Motor neuron (in vitro differentiated cells): ENCODE measurements around the gene CSRNP3. TPM values are rescaled to one million over a fixed set of nuclear protein-coding genes. Genes with fewer than 3 reads are reported as not detected.

ENCODE experiments used
- ATAC-seq, 8 experiments: fragments of 200-7000 bp; cut with Tn5 transposase; replicated peaks in 6 of 8; 2 replicates each; pipeline ENCODE4 v1.8.0; 2021; ENCODE audit warnings: mild to moderate bottlenecking in 8 of 8, moderate library complexity in 8 of 8
- H3K27ac ChIP-seq, 2 donors: fragments of 250-450 bp; sonication (Bioruptor Pico); 2 replicates each; pipeline ENCODE4 v1.9.0; 2021; ENCODE audit warnings: antibody characterized with exemption in 2 of 2, mild to moderate bottlenecking in 2 of 2, moderate library complexity in 1 of 2
- H3K4me1 ChIP-seq, 2 donors: fragments of 250-450 bp; sonication (Bioruptor Pico); replicated peaks in 1 of 2; 2 replicates each; pipeline ENCODE4 v1.6.1; 2021; ENCODE audit warnings: antibody characterized with exemption in 2 of 2, mild to moderate bottlenecking in 2 of 2, moderate library complexity in 1 of 2
- H3K4me3 ChIP-seq, 5 donors: fragments of 250-450 bp; sonication (Bioruptor Pico); 2 replicates each; pipeline ENCODE4 v1.9.0; 2021; ENCODE audit warnings: antibody characterized with exemption in 5 of 5, mild to moderate bottlenecking in 5 of 5, moderate library complexity in 4 of 5
- WGBS, 10 experiments: fragments of 450-650 bp; shearing (Covaris generic); methylation state at CpG; one replicate each; pipeline ENCODE4 v1.0.0; 2022; 5-methylcytosine and 5-hydroxymethylcytosine counted together
- in situ Hi-C, 9 experiments: fragments of 400-800 bp; cut with MboI; loops; one replicate each; pipeline ENCODE4 v1.15.0; 2021; ENCODE audit warnings: low sequenced_read_pairs in 9 of 9, low pct_unique_long_range_greater_than_20kb in 2 of 9; ENCODE audit not compliant: unreplicated experiment in 9 of 9
- total RNA-seq, 8 experiments: library from RNA; unstranded; fragments of 300-600 nt; gene quantifications; 2 replicates each; pipeline versions ENCODE4 v1.2.3 to v1.2.4, GENCODE V29; 2022

The CSRNP3 gene
- 10 to 100 TPM in 6 of 8 experiments, 1 to 10 TPM in 2; 1.9 to 45.9 (median 32.0) TPM for total RNA-seq

GRCh38 chr2:165469417-165469816 is at the start of gene CSRNP3:
Gene CSRNP3 (plus strand): TSS chr2:165469698. CDS start chr2:165595066, 125,368 bp downstream.
- peak; percentile 97 to 100 (median 100) for ATAC-seq
- Histone ChIP-seq H3K27ac (no peak within 1 kb of the TSS), H3K4me1 (peaks cover 7 to 40% of the 10 kb centered on the region in 2 donors), H3K4me3 (peak within 1 kb of the TSS; percentile 39 to 52 (median 45))
- in situ Hi-C loops = no loop called here
- WGBS, 10 experiments = 0 to 5% (median 0%) methylated on average over 5 to 8 of the region's 8 CpGs; no CpG with 5 or more reads in 1 of the 10 experiments

DNA sequence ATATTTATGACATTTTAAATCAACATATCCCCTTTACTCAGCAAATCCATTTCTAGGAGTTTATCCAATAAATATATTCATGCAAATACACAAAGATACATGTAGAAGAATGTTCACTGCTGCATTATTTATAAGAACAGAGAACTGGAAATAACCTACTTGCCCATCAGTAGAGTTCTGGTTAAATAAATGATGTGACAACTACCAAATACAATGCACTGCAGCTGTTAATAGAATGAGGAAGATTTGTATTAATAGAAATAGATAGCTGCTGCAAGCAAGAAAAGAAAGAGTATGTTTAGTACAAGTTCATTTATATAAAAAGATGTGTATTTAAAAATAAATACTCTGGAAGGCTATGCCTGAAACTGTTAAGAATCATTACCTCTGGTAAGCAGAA is 49.3 kb upstream of the CSRNP3 start:
- Histone ChIP-seq H3K4me1 (no peaks in the 10 kb centered on the region), H3K4me3 (no peak overlapping the region), H3K27ac (no peak overlapping the region)
- peak in 1 of 8 experiments; percentile 20 for ATAC-seq
- in situ Hi-C loops = loop anchor here in 3 of 9 experiments (25.0 kb wide), 2 partner anchors 267 to 442 kb away; no protein-coding TSS in a partner anchor

GRCh38 chr2:165423081-165423480 is 46.4 kb upstream of the CSRNP3 start:
- Histone ChIP-seq H3K27ac (no peak overlapping the region), H3K4me3 (no peak overlapping the region), H3K4me1 (no peaks in the 10 kb centered on the region)
- in situ Hi-C loops = loop anchor here in 3 of 9 experiments (25.0 kb wide), 2 partner anchors 264 to 439 kb away; no protein-coding TSS in a partner anchor
- 26 to 100% (median 73%) methylated on average over 1 to 3 of the region's 3 CpGs; no CpG with 5 or more reads in 1 of the 10 experiments for WGBS, 10 experiments
- peak in 1 of 8 experiments; percentile 29 for ATAC-seq

DNA sequence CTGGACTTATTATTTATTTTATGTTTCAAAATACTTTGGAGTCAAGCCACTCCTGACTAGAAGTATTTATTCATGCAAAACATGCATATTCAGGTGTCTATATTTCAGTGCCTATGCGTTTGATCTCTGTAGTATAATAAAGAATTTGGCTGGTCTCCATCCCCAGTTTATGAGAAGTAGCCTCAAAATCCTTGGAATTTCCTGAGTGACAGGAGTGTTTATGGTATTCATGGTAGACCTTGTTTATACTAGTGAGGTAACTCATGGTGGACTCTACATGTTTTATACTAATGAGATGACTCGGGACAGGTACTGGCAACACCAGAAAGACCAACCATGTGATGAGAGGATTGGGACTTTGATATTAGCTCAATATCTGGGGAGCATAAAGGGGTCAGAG is 43.9 kb upstream of the CSRNP3 start:
- 22 to 100% (median 84%) methylated on average over 1 to 2 of the region's 2 CpGs; no CpG with 5 or more reads in 2 of the 10 experiments for WGBS, 10 experiments
- Histone ChIP-seq H3K4me1 (no peaks in the 10 kb centered on the region), H3K4me3 (no peak overlapping the region), H3K27ac (no peak overlapping the region)
- in situ Hi-C loops = no loop called here
- no peak for ATAC-seq

GRCh38 chr2:165427686-165428085 is 41.8 kb upstream of the CSRNP3 start:
- H3K4me3 ChIP-seq = no peak overlapping the region
- no peak overlapping the region for H3K27ac ChIP-seq
- no peak for ATAC-seq
- WGBS, 10 experiments = 40 to 90% (median 65%) methylated on average over 1 to 2 of the region's 4 CpGs; no CpG with 5 or more reads in 5 of the 10 experiments
- H3K4me1 ChIP-seq = no peaks in the 10 kb centered on the region
- in situ Hi-C loops = no loop called here

DNA sequence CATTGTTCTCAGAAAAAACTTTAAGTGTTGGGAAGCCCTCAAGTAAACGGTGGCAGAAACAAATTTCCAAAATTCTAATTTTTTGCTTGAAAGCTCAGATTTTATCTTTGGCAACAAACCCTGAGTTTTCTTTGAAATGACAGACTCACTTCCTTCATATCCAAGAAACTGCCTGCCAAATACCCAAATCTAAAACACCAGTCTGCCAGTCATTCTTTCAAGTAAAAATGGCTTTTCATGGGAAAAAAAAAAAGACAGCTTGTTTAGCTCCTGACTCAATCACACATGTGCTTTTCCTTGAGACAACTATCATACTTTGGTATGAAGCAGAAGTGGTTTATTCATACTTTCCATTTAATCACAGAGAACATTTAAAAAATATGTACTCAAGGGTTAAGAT is 40.6 kb upstream of the CSRNP3 start:
- WGBS, 10 experiments = 0 to 100% (median 85%) methylated on average over 1 of the region's 1 CpG
- Histone ChIP-seq H3K4me1 (no peaks in the 10 kb centered on the region), H3K27ac (no peak overlapping the region), H3K4me3 (no peak overlapping the region)
- no peak for ATAC-seq
- in situ Hi-C loops = no loop called here

- Histone ChIP-seq H3K27ac (no peak overlapping the region), H3K4me1 (no peaks in the 10 kb centered on the region), H3K4me3 (no peak overlapping the region)
- ATAC-seq = peak in 2 of 8 experiments; percentile 46 to 63
- in situ Hi-C loops = no loop called here
Observed at GRCh38 chr2:165431014-165431413, 38.5 kb upstream of the CSRNP3 start.

GRCh38 chr2:165432234-165432966 is 37.1 kb upstream of the CSRNP3 start:
- Histone ChIP-seq H3K4me3 (no peak overlapping the region), H3K27ac (no peak overlapping the region), H3K4me1 (no peaks in the 10 kb centered on the region)
- in situ Hi-C loops = no loop called here
- no peak for ATAC-seq

GRCh38 chr2:165434865-165435496 is 34.5 kb upstream of the CSRNP3 start:
- Histone ChIP-seq H3K4me1 (peaks cover 3 to 5% of the 10 kb centered on the region in 2 donors), H3K27ac (no peak overlapping the region), H3K4me3 (no peak overlapping the region)
- WGBS, 10 experiments = 14 to 100% (median 83%) methylated on average over 1 of the region's 1 CpG; no CpG with 5 or more reads in 5 of the 10 experiments
- in situ Hi-C loops = no loop called here
- no peak for ATAC-seq

GRCh38 chr2:165435611-165436010 is 33.9 kb upstream of the CSRNP3 start:
- no peak overlapping the region for H3K4me3 ChIP-seq
- H3K4me1 ChIP-seq = peaks cover 8 to 9% of the 10 kb centered on the region in 2 donors
- 0 to 100% (median 100%) methylated on average over 1 of the region's 1 CpG; no CpG with 5 or more reads in 3 of the 10 experiments for WGBS, 10 experiments
- H3K27ac ChIP-seq = no peak overlapping the region
- in situ Hi-C loops = no loop called here
- ATAC-seq = no peak

- WGBS, 10 experiments = 37 to 100% (median 92%) methylated on average over 1 to 3 of the region's 3 CpGs
- Histone ChIP-seq H3K4me3 (no peak overlapping the region), H3K27ac (no peak overlapping the region), H3K4me1 (peaks cover 8 to 13% of the 10 kb centered on the region in 2 donors)
- in situ Hi-C loops = no loop called here
- ATAC-seq = no peak
Observed at GRCh38 chr2:165436559-165436958, 32.9 kb upstream of the CSRNP3 start.

DNA sequence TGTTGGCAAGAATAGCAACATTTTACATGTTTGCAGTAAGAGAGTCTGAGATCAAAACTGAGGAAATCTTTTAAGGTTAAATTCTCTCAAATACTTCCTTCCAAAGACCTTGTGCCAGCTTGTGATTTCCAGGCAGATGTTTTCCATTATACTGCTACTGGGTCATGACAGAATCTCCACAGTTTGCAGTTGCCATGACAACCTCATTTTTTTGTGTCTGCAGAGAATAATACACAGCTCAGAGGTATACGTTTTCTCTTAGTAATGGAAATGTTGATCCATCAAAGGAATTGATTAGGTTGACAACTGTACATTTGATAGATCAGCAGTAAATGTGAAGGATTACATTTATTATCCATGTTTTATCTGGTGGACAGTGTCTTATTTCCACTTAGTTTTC is 29.1 kb upstream of the CSRNP3 start:
- H3K4me3 ChIP-seq = no peak overlapping the region
- in situ Hi-C loops = no loop called here
- peak; percentile 73 to 99 (median 96) for ATAC-seq
- peaks cover 8 to 13% of the 10 kb centered on the region in 2 donors for H3K4me1 ChIP-seq
- no peak overlapping the region for H3K27ac ChIP-seq
- WGBS, 10 experiments = 0 to 14% (median 0%) methylated on average over 1 of the region's 1 CpG; no CpG with 5 or more reads in 1 of the 10 experiments

DNA sequence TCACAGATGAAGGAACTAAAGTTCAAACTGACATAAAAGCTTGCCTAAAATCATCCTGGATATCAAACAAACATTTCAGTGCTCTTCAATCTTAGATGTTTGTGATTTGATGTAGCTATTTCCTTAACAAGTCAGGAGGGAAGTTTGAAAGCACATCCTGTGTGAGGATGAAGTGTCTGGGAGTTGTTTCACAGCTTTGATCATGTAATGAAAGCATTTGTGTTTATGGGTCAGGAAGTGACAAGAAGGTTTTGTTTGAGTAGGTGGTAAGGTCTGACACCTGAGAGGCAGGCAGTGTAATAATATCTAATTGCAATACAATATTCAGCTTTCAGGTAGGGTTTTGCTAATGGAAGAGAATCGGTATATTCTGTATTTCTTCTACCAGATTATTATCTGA is 26.0 kb upstream of the CSRNP3 start:
- 57 to 100% (median 94%) methylated on average over 1 of the region's 1 CpG; no CpG with 5 or more reads in 2 of the 10 experiments for WGBS, 10 experiments
- no peak for ATAC-seq
- Histone ChIP-seq H3K4me1 (peaks cover 8 to 13% of the 10 kb centered on the region in 2 donors), H3K27ac (no peak overlapping the region), H3K4me3 (no peak overlapping the region)
- in situ Hi-C loops = no loop called here
